BLaER1 (cell line): ENCODE measurements around the gene MRPS23.

Experiments
- H3K27ac ChIP-seq: shearing (Covaris generic); formaldehyde crosslinking; 2 replicates; pipeline ENCODE4 v1.8.1; 2022
- H3K27me3 ChIP-seq: shearing (Covaris generic); formaldehyde crosslinking; 2 replicates; pipeline ENCODE4 v1.8.1; 2022
- H3K36me3 ChIP-seq: shearing (Covaris generic); formaldehyde crosslinking; 2 replicates; pipeline ENCODE4 v1.8.1; 2022
- H3K4me1 ChIP-seq: shearing (Covaris generic); formaldehyde crosslinking; 2 replicates; pipeline ENCODE4 v1.8.1; 2022
- H3K4me2 ChIP-seq: shearing (Covaris generic); formaldehyde crosslinking; 2 replicates; pipeline ENCODE4 v1.8.1; 2022
- H3K4me3 ChIP-seq: shearing (Covaris generic); formaldehyde crosslinking; 2 replicates; pipeline ENCODE4 v1.8.1; 2022
- H3K9ac ChIP-seq: shearing (Covaris generic); formaldehyde crosslinking; 2 replicates; pipeline ENCODE4 v1.8.1; 2022
- H3K9me3 ChIP-seq: shearing (Covaris generic); formaldehyde crosslinking; 2 replicates; pipeline ENCODE4 v1.8.1; 2022
- H4K20me1 ChIP-seq: shearing (Covaris generic); formaldehyde crosslinking; 2 replicates; pipeline ENCODE4 v1.8.1; 2022
- Cebpa-rat ChIP-seq: shearing (Covaris generic); IDR thresholded peaks from 2 replicates; pipeline ENCODE4 v1.8.1; 2022

Gene MRPS23

DNA sequence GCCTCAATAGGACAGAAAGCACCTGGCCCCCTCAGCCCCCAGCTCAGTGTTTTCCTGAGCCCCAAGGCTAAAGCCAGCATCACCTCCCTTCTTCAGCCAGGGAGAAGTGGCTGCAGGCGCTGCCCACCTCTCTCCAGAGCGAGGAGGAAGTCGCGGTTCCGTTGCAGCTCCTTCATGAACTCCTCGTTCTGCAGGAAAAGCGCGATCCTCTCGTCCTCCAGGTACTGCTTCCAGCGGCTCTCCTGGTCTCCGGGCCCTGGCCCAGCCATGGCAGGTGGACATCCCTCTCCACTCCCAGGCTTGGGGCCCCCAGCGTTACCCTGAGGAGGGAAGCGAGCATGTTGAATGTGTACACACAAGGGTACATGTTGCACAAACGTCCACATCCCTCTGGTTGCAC lies 22.7 kb upstream of the MRPS23 start:
- Histone ChIP-seq H3K4me2 (peak overlapping the region; percentile 96), H3K4me1 (peaks cover 95% of the 10 kb centered on the region)

DNA sequence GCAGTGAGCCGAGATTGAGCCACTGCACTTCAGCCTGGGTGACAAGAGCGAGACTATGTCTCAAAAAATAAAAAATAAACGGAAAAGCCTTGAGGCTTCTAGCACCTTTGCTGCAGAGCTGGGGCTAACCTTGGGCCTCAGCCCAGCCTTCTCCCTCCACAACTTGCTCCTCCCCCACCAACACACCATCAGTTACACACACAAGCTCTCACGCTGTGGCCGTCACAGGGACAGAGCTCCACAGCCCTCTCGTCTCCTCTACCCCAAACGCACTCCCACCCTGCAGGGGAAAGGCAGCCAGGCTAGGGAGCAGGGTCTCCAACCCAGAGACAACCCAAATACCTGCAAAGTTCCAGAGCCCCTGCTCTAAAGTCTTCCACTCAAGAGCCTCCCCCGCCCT lies 22.0 kb upstream of the MRPS23 start:
- Histone ChIP-seq H3K36me3 (no peaks in the 10 kb centered on the region), H3K27ac (peak overlapping the region; percentile 99), H3K9me3 (no peaks in the 10 kb centered on the region), H4K20me1 (no peaks in the 10 kb centered on the region), H3K27me3 (no peaks in the 10 kb centered on the region), H3K4me2 (peak overlapping the region; percentile 96), H3K4me1 (peaks cover 95% of the 10 kb centered on the region), H3K9ac (peak overlapping the region; percentile 86), H3K4me3 (peak overlapping the region; percentile 52)
- TF ChIP-seq Cebpa-rat, result no peak

More for the DNA sequence above, 22.7 kb upstream of the MRPS23 start:
- H3K27me3 ChIP-seq, result no peaks in the 10 kb centered on the region
- peak overlapping the region; percentile 52 for H3K4me3 ChIP-seq
- no peaks in the 10 kb centered on the region for H3K9me3 ChIP-seq
- peak overlapping the region; percentile 99 for H3K27ac ChIP-seq
- peak overlapping the region; percentile 86 for H3K9ac ChIP-seq
- H4K20me1 ChIP-seq, result no peaks in the 10 kb centered on the region
- no peak for TF ChIP-seq Cebpa-rat
- H3K36me3 ChIP-seq, result no peaks in the 10 kb centered on the region

DNA sequence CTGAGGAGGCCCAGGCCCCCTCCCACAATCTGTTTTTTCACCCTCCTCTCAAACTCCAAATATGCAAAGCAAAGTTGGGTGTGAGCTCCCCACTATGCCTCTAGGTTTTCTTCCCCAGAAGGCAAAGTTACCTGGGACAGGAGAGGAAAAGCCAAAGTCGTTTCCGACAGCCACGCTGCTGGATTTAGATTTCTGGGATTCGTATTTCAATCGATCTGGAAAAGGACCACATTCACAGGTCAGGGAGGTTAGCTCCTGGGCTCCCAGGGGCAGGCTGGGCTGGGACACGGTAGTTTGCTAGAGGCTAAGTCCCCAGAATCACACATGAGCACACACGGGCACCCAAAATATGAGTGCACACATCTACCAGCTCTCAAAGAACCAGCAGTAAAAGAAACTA lies 21.3 kb upstream of the MRPS23 start:
- no peak for TF ChIP-seq Cebpa-rat
- H3K4me3 ChIP-seq, result no peak overlapping the region
- H3K9me3 ChIP-seq, result no peaks in the 10 kb centered on the region
- H3K27me3 ChIP-seq, result no peaks in the 10 kb centered on the region
- H3K9ac ChIP-seq, result peak overlapping the region; percentile 86
- H3K4me1 ChIP-seq, result peaks cover 95% of the 10 kb centered on the region
- H3K27ac ChIP-seq, result peak overlapping the region; percentile 99
- no peaks in the 10 kb centered on the region for H4K20me1 ChIP-seq
- H3K36me3 ChIP-seq, result no peaks in the 10 kb centered on the region
- H3K4me2 ChIP-seq, result peak overlapping the region; percentile 96

DNA sequence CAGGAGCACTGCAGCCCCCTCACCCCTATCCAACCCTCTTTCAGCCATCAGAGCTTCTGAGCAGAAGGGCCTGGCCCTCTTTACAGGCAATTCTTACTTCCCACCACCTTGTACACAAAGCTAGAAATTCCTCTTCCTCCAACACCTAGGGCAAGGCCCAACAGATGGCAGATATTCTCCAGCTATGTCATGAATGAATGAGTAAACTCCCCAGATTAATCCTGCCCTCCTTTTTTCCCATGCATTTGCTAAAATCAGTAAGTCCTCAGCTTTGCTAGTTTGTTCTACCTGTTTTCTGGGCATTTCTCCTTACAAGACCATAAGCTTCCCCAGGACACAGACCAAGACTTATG lies 20.4 kb upstream of the MRPS23 start:
- Histone ChIP-seq H3K27ac (peak overlapping the region; percentile 99), H3K4me1 (peaks cover 95% of the 10 kb centered on the region), H3K4me2 (peak overlapping the region; percentile 96), H3K27me3 (no peaks in the 10 kb centered on the region), H3K4me3 (no peak overlapping the region), H3K9ac (peak overlapping the region; percentile 86), H3K36me3 (no peaks in the 10 kb centered on the region), H4K20me1 (no peaks in the 10 kb centered on the region), H3K9me3 (no peaks in the 10 kb centered on the region)
- no peak for TF ChIP-seq Cebpa-rat

DNA sequence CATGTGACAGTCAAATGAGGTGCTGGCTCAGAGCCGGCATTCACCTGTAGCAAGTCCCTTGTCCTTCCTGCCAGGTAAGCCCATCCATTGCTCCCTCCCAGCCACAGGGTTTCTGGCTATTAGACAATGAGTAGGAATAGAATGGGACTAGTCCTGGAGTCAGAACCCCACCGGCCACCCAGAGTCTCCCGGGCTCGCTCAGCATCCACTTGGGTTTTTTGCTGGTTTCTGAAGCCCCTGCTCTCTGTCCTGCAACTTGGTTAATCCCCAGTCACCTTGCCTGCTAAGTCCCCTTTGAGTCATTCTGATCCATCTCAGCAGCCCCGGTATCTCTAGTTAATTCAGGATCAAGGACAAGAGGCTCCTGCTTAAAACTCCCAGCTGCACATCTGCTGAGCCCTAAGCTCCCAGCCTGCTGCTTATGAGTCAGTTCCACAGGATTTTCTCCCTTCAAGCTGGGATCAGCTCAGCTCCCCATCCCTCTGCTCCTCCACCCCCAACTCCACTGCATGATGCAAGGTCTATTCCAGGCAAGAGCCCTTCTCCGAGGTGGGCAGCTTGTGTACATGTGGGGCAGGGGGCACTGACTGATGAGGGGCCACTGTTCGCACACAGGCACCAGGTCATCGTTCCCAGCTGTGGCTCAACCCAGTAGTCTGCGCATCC lies 19.9 kb upstream of the MRPS23 start:
- Histone ChIP-seq H4K20me1 (no peaks in the 10 kb centered on the region), H3K9me3 (no peaks in the 10 kb centered on the region), H3K27me3 (no peaks in the 10 kb centered on the region), H3K4me3 (no peak overlapping the region), H3K9ac (peak overlapping the region; percentile 86), H3K4me1 (peaks cover 95% of the 10 kb centered on the region), H3K4me2 (peak overlapping the region; percentile 96), H3K27ac (peak overlapping the region; percentile 99), H3K36me3 (no peaks in the 10 kb centered on the region)
- TF ChIP-seq Cebpa-rat, result no peak

DNA sequence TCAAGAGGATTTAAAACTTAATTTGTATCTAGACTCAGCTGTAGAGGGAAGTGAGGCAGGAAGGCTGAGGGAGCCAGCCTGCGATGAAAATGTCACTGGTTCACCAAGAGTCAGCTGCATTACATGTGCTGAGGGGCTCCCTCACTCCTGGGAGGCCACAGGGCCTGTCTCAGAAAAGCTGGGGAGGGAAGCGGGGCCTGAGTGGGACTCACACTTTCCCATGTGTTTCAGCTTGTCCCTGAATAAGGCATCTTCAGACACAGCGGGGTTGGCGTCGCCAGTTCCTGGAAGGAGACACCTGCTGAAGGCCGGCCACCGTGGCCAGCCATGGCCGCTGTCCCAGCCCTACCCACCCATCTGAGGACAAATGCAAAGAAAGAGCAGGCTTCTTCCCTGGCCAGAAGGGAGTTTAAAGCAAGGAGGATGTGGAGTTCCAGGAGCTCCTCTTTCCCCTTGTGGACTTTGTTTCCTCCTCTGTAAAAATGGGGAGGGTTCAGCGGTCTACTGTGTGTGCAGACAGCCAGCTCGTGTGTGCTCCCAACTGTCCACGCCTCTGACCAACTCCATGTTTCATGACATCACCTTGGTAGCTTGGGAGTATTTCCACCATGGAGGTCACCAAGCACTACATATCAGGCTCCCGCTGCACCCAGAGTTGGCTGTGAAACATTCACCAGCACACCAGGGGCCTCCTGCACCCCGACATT lies 19.2 kb upstream of the MRPS23 start:
- Histone ChIP-seq H3K4me1 (peaks cover 98% of the 10 kb centered on the region), H3K9ac (peak overlapping the region; percentile 86), H3K36me3 (no peaks in the 10 kb centered on the region), H3K27ac (peak overlapping the region; percentile 99), H3K4me2 (peak overlapping the region; percentile 96), H3K4me3 (no peak overlapping the region), H4K20me1 (no peaks in the 10 kb centered on the region), H3K9me3 (no peaks in the 10 kb centered on the region), H3K27me3 (no peaks in the 10 kb centered on the region)
- TF ChIP-seq Cebpa-rat, result no peak

DNA sequence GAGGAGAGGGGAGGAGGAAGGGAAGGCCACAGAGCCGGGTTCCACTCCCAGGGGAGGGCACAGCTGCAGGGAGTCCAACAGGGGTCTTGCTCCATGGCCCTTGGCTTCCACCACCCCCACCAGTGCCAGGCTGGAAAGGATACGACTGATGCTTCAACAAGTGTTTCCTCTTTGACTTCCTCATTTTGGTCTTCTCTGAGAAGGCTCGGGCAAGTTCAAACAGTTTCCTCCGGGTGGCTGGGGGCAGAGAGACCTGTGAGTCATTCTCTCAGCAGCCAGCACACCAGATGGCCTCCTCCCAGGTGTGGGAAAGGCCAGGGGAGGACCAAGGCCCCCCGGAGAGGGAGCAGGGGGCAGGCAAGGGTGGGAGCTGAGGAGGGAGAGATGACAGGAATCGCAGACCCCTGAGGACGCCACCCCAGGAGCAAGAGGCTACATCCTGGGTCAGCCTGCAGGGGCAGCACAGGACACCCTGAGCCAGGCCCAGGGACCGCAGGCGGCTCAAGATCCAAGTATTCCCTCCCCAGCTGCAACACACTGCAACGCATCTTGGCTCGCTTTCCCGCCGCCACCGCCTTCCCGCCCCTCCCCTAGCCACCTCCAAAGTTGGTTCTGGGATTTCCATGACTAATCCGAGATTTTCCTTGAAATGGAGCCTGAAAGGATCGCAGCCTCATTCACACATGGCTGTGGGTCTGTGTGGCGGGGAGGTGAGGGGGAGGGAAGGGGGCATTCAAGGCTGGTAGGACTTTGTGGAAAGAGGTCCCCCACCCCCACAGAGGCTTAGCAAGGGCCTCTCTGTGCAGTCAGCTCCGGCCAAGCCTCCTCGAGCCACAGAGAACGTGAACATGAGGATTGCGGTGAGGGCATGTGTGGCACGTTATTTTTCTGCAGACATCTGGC lies 18.4 kb upstream of the MRPS23 start:
- peak overlapping the region; percentile 99 for H3K27ac ChIP-seq
- no peaks in the 10 kb centered on the region for H4K20me1 ChIP-seq
- peak overlapping the region; percentile 86 for H3K9ac ChIP-seq
- no peaks in the 10 kb centered on the region for H3K9me3 ChIP-seq
- TF ChIP-seq Cebpa-rat, result peak; percentile 54; the same call in 1 of the 2 replicates
- H3K4me1 ChIP-seq, result peaks cover 98% of the 10 kb centered on the region
- H3K4me3 ChIP-seq, result peak overlapping the region; percentile 50
- H3K4me2 ChIP-seq, result peak overlapping the region; percentile 96
- no peaks in the 10 kb centered on the region for H3K27me3 ChIP-seq
- H3K36me3 ChIP-seq, result no peaks in the 10 kb centered on the region

DNA sequence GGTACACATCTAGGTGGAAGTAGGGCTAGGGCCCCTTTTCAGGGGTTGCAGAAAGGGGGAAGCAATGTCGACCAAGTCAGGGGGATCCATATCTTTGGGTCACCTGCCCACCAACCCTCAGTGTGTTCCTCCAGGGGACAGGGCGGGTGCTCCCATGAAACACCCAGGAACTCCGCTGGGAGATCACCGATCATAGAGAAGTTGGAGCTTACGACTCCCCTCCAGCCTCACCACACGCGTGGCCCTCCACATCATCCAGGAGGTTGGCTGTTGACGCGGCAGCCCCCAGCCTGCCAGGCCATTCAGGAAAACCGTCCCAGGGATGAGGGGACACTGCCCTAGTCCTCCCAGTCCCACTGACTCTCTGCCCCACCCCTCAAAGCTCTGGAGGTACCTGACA lies 17.3 kb upstream of the MRPS23 start:
- no peaks in the 10 kb centered on the region for H3K9me3 ChIP-seq
- no peaks in the 10 kb centered on the region; the same call in 1 of the 2 replicates for H3K27me3 ChIP-seq
- H3K4me1 ChIP-seq, result peaks cover 98% of the 10 kb centered on the region
- H3K9ac ChIP-seq, result peak overlapping the region; percentile 86
- H3K27ac ChIP-seq, result peak overlapping the region; percentile 99
- no peak for TF ChIP-seq Cebpa-rat
- peak overlapping the region; percentile 96 for H3K4me2 ChIP-seq
- no peak overlapping the region; the same call in 1 of the 2 replicates for H3K4me3 ChIP-seq
- H3K36me3 ChIP-seq, result no peaks in the 10 kb centered on the region
- no peaks in the 10 kb centered on the region for H4K20me1 ChIP-seq

DNA sequence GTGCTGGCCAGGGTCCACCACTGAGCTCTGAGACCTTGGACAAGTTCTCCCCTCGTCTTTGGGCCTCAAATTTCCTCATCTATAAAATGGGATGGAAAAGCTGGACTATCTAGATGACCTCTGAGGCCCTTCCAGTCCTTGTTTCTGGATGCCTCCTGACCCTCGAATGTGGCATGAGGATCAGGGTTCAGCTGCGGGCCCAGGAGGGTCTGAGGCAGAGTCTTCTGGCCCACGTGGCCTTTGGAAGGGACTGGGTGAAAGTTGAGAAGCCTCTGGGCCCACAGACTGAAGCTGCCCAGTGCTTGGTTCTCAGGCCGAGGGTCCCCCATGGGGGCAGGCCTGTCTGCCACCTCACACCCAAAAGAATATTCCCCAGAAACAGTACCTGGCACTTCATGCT lies 16.9 kb upstream of the MRPS23 start:
- no peak for TF ChIP-seq Cebpa-rat
- Histone ChIP-seq H3K27ac (peak overlapping the region; percentile 99), H3K36me3 (no peaks in the 10 kb centered on the region), H3K4me1 (peaks cover 98% of the 10 kb centered on the region), H3K4me3 (no peak overlapping the region; the same call in 1 of the 2 replicates), H3K9me3 (no peaks in the 10 kb centered on the region), H3K9ac (peak overlapping the region; percentile 86), H3K27me3 (no peaks in the 10 kb centered on the region; the same call in 1 of the 2 replicates), H4K20me1 (no peaks in the 10 kb centered on the region), H3K4me2 (peak overlapping the region; percentile 96)
